Dendritic cell treated with granulocyte-macrophage colony-stimulating factor and Interleukin-4, amounts not matched to agents 40 ng/mL and 50 ng/mL, for 4 days (primary cell): Measurements from ENCODE around the gene KIF18A.
A peak's percentile ranks its signal among the peaks of the same experiment; 100 is the strongest.
"Not testable (repeated sequence)": the region's sequence is repeated elsewhere in the genome, so short reads cannot be mapped to it uniquely, and the experiment has no call there.

Experiments used
- H3K27ac Mint-ChIP-seq: one replicate; pipeline ENCODE4 v1.8.0; 2022; ENCODE audit warnings: mild to moderate bottlenecking, mixed read lengths
- H3K27me3 Mint-ChIP-seq: one replicate; pipeline ENCODE4 v1.8.0; 2022; ENCODE audit warnings: mild to moderate bottlenecking, mixed read lengths
- H3K36me3 Mint-ChIP-seq: one replicate; pipeline ENCODE4 v1.8.0; 2022; ENCODE audit warnings: low read depth, mixed read lengths
- H3K4me1 Mint-ChIP-seq: one replicate; pipeline ENCODE4 v1.8.0; 2022; ENCODE audit warnings: low read depth, mixed read lengths
- H3K4me3 Mint-ChIP-seq: one replicate; pipeline ENCODE4 v1.8.0; 2022; ENCODE audit warnings: mild to moderate bottlenecking, moderate library complexity, mixed read lengths
- H3K9me3 Mint-ChIP-seq: one replicate; pipeline ENCODE4 v1.8.0; 2022; ENCODE audit warnings: mixed read lengths
- intact Hi-C: fragments of 100-400 bp; cut with micrococcal nuclease; formaldehyde crosslinking; loops from one replicate; pipeline ENCODE4 v1.15.0; 2022

The KIF18A gene

GRCh38 chr11:28107750-28108618, at the start of gene KIF18A, which contains the start of gene METTL15:
KIF18A (minus strand) TSS chr11:28108156; CDS start chr11:28097947, 10,209 bp downstream.
METTL15 (plus strand) TSS chr11:28108388; CDS start chr11:28113335, 4,947 bp downstream.
- intact Hi-C loops = loop anchor here (10.0 kb wide), 1 partner anchor 743 kb away; the partner anchor contains the start of gene CCDC34
- Mint-ChIP-seq H3K4me1 (peaks cover 35% of the 10 kb centered on the region), H3K27ac (peak within 1 kb of the TSS; percentile 94), H3K4me3 (peak within 1 kb of the TSS; percentile 93), H3K27me3 (no peaks in the 10 kb centered on the region), H3K36me3 (peaks cover 18% of the 10 kb centered on the region), H3K9me3 (no peaks in the 10 kb centered on the region)

GRCh38 chr11:28153586-28153985, 45.6 kb upstream of the KIF18A start:
- Mint-ChIP-seq H3K4me1 (no peaks in the 10 kb centered on the region), H3K27ac (no peak overlapping the region), H3K9me3 (peaks cover 13% of the 10 kb centered on the region), H3K27me3 (no peaks in the 10 kb centered on the region), H3K4me3 (no peak overlapping the region), H3K36me3 (peaks cover 17% of the 10 kb centered on the region)
- intact Hi-C loops = no loop called here

- Mint-ChIP-seq H3K4me1 (no peaks in the 10 kb centered on the region), H3K27me3 (no peaks in the 10 kb centered on the region), H3K36me3 (peaks cover 9% of the 10 kb centered on the region), H3K27ac (no peak overlapping the region), H3K4me3 (no peak overlapping the region), H3K9me3 (peaks cover 7% of the 10 kb centered on the region)
- intact Hi-C loops = no loop called here
Observed at GRCh38 chr11:28152743-28153142, 44.8 kb upstream of the KIF18A start.

GRCh38 chr11:28146123-28146751, 38.3 kb upstream of the KIF18A start:
- no peaks in the 10 kb centered on the region for H3K36me3 Mint-ChIP-seq
- no peak overlapping the region for H3K4me3 Mint-ChIP-seq
- H3K4me1 Mint-ChIP-seq = no peaks in the 10 kb centered on the region
- H3K9me3 Mint-ChIP-seq = no peaks in the 10 kb centered on the region
- intact Hi-C loops = no loop called here
- H3K27ac Mint-ChIP-seq = no peak overlapping the region
- H3K27me3 Mint-ChIP-seq = no peaks in the 10 kb centered on the region

GRCh38 chr11:28144808-28145207, 36.9 kb upstream of the KIF18A start:
- intact Hi-C loops = no loop called here
- H3K27ac Mint-ChIP-seq = no peak overlapping the region
- no peaks in the 10 kb centered on the region for H3K27me3 Mint-ChIP-seq
- no peaks in the 10 kb centered on the region for H3K36me3 Mint-ChIP-seq
- H3K4me3 Mint-ChIP-seq = no peak overlapping the region
- no peaks in the 10 kb centered on the region for H3K4me1 Mint-ChIP-seq
- H3K9me3 Mint-ChIP-seq = peaks cover 10% of the 10 kb centered on the region

- no peak overlapping the region for H3K4me3 Mint-ChIP-seq
- no peaks in the 10 kb centered on the region for H3K36me3 Mint-ChIP-seq
- no peak overlapping the region for H3K27ac Mint-ChIP-seq
- peaks cover 19% of the 10 kb centered on the region for H3K9me3 Mint-ChIP-seq
- H3K27me3 Mint-ChIP-seq = no peaks in the 10 kb centered on the region
- H3K4me1 Mint-ChIP-seq = no peaks in the 10 kb centered on the region
- intact Hi-C loops = no loop called here
Observed at GRCh38 chr11:28142724-28143123, 34.8 kb upstream of the KIF18A start.

- peaks cover 19% of the 10 kb centered on the region for H3K9me3 Mint-ChIP-seq
Observed at GRCh38 chr11:28140689-28141455, 32.9 kb upstream of the KIF18A start.

GRCh38 chr11:28139841-28140415, 32.0 kb upstream of the KIF18A start:
- no peaks in the 10 kb centered on the region for H3K36me3 Mint-ChIP-seq
- no peak overlapping the region for H3K27ac Mint-ChIP-seq
- peaks cover 19% of the 10 kb centered on the region for H3K9me3 Mint-ChIP-seq
- H3K4me1 Mint-ChIP-seq = no peaks in the 10 kb centered on the region
- H3K27me3 Mint-ChIP-seq = no peaks in the 10 kb centered on the region
- H3K4me3 Mint-ChIP-seq = no peak overlapping the region
- intact Hi-C loops = no loop called here

More at GRCh38 chr11:28140689-28141455, 32.9 kb upstream of the KIF18A start:
- no peaks in the 10 kb centered on the region for H3K4me1 Mint-ChIP-seq
- no peak overlapping the region for H3K27ac Mint-ChIP-seq
- H3K36me3 Mint-ChIP-seq = no peaks in the 10 kb centered on the region
- intact Hi-C loops = no loop called here
- H3K4me3 Mint-ChIP-seq = no peak overlapping the region
- H3K27me3 Mint-ChIP-seq = no peaks in the 10 kb centered on the region

GRCh38 chr11:28137832-28138231, 29.9 kb upstream of the KIF18A start:
- Mint-ChIP-seq H3K9me3 (peaks cover 30% of the 10 kb centered on the region), H3K27ac (no peak overlapping the region), H3K4me3 (no peak overlapping the region), H3K4me1 (no peaks in the 10 kb centered on the region), H3K27me3 (no peaks in the 10 kb centered on the region), H3K36me3 (peaks cover 9% of the 10 kb centered on the region)
- intact Hi-C loops = no loop called here

GRCh38 chr11:28137366-28137765, 29.4 kb upstream of the KIF18A start:
- Mint-ChIP-seq H3K27ac (no peak overlapping the region), H3K36me3 (peaks cover 9% of the 10 kb centered on the region), H3K9me3 (peaks cover 30% of the 10 kb centered on the region), H3K4me3 (no peak overlapping the region), H3K27me3 (no peaks in the 10 kb centered on the region), H3K4me1 (no peaks in the 10 kb centered on the region)
- intact Hi-C loops = no loop called here

- Mint-ChIP-seq H3K36me3 (peaks cover 14% of the 10 kb centered on the region), H3K9me3 (peaks cover 30% of the 10 kb centered on the region)
- H3K27me3 Mint-ChIP-seq, H3K4me1 Mint-ChIP-seq, intact Hi-C loops, H3K27ac Mint-ChIP-seq, H3K4me3 Mint-ChIP-seq: not testable (repeated sequence)
Observed at GRCh38 chr11:28136157-28136556, 28.2 kb upstream of the KIF18A start.

- Mint-ChIP-seq H3K27me3 (no peaks in the 10 kb centered on the region), H3K9me3 (peaks cover 11% of the 10 kb centered on the region), H3K36me3 (peaks cover 19% of the 10 kb centered on the region), H3K4me3 (no peak overlapping the region), H3K27ac (no peak overlapping the region), H3K4me1 (no peaks in the 10 kb centered on the region)
- intact Hi-C loops = no loop called here
Observed at GRCh38 chr11:28133146-28133545, 25.2 kb upstream of the KIF18A start.

GRCh38 chr11:28132548-28132947, 24.6 kb upstream of the KIF18A start:
- Mint-ChIP-seq H3K4me1 (no peaks in the 10 kb centered on the region), H3K9me3 (peaks cover 11% of the 10 kb centered on the region), H3K4me3 (no peak overlapping the region), H3K27me3 (no peaks in the 10 kb centered on the region), H3K36me3 (peaks cover 19% of the 10 kb centered on the region), H3K27ac (no peak overlapping the region)
- intact Hi-C loops = no loop called here
